Muscle of back (tissue), 11 donors: ENCODE results near the gene DMXL2. TPM values are rescaled to one million over a fixed set of nuclear protein-coding genes. Genes with fewer than 3 reads are reported as not detected.

Experiments used
- DNase-seq, 3 donors: peaks; one replicate each; pipeline versions ENCODE4 v3.0.0 to v3.0.0-alpha.2; 2013
- polyA plus RNA-seq, 10 donors: library from polyadenylated mRNA; unstranded; fragments of 120-200 nt; gene quantifications; one replicate each; pipeline ENCODE4 v1.2.1, GENCODE V29; 2013; ENCODE audit not compliant: insufficient read length in 10 of 10

DMXL2 gene
- polyA plus RNA-seq, 10 donors = 12.3 to 40.0 (median 20.1) TPM

GRCh38 chr15:51416129-51416528, 206.4 kb downstream of the DMXL2 start:
- DNase-seq = no peak

GRCh38 chr15:51414256-51414860, 208.2 kb downstream of the DMXL2 start:
- DNase-seq = no peak

- DNase-seq = no peak
Measured at GRCh38 chr15:51405693-51406523, 216.7 kb downstream of the DMXL2 start.

GRCh38 chr15:51403946-51404695, 218.4 kb downstream of the DMXL2 start:
- DNase-seq = no peak

- peak; percentile 27 to 65 (median 31) for DNase-seq
Measured at GRCh38 chr15:51403072-51403878, 219.3 kb downstream of the DMXL2 start.

GRCh38 chr15:51401872-51402517, 220.6 kb downstream of the DMXL2 start:
- DNase-seq = peak in 2 of 3 donors; percentile 11 to 36

- DNase-seq = no peak
Measured at GRCh38 chr15:51401051-51401780, 221.4 kb downstream of the DMXL2 start.

GRCh38 chr15:51398626-51399025, 223.9 kb downstream of the DMXL2 start:
- DNase-seq = no peak

Other genes with a start within 250 kb of the DMXL2 start
- gene SCG3, start 58.7 kb upstream of the DMXL2 start, polyA plus RNA-seq = under 1 TPM; 0.13 to 0.74 (median 0.26) TPM
- 10 to 100 TPM in 1 of 10 donors, 1 to 10 TPM in 9; 5.9 to 12.3 (median 8.5) TPM for gene LYSMD2, start 114.9 kb upstream of the DMXL2 start, polyA plus RNA-seq
- 10 to 100 TPM in 1 of 10 donors, 1 to 10 TPM in 9; 5.8 to 11.0 (median 7.8) TPM for gene TMOD2, start 128.8 kb upstream of the DMXL2 start, polyA plus RNA-seq
- gene TMOD3, start 206.9 kb upstream of the DMXL2 start, polyA plus RNA-seq = 10 to 100 TPM; 14.2 to 30.0 (median 19.2) TPM